GM23338 (cell line): Measurements from ENCODE around the gene KRT79.

Experiments used
- CREB1 ChIP-seq: fragments of 250-450 bp; sonication (Bioruptor Pico); IDR thresholded peaks from 2 replicates; pipeline ENCODE4 v1.5.0; 2020; ENCODE audit warnings: low read depth, mild to moderate bottlenecking, moderate library complexity
- CTCF ChIP-seq, 2 experiments: fragments of 200-600 bp in 1 of 2; sonication (generic) in 1 of 2; conservative IDR thresholded peaks; 2 replicates each; pipeline versions ENCODE4 v1.5.1 to v1.6.1; 2016 to 2017; ENCODE audit warnings: antibody characterized with exemption in 2 of 2, low read depth in 2 of 2, mild to moderate bottlenecking in 2 of 2, moderate library complexity in 1 of 2
- ETS1 ChIP-seq: IDR thresholded peaks from 2 replicates; pipeline ENCODE4 v1.6.1; 2016; ENCODE audit warnings: antibody characterized with exemption
- EZH2 ChIP-seq: fragments of 200-600 bp; sonication (generic); IDR thresholded peaks from one replicate; pipeline ENCODE4 v1.8.0; 2017; ENCODE audit warnings: antibody characterized with exemption, mild to moderate bottlenecking, low read depth; ENCODE audit not compliant: unreplicated experiment
- EZH2phosphoT487 ChIP-seq: fragments of 200-600 bp; sonication (generic); IDR thresholded peaks from one replicate; pipeline ENCODE4 v1.8.1; 2018; ENCODE audit warnings: antibody characterized with exemption; ENCODE audit not compliant: unreplicated experiment
- JUNB ChIP-seq: IDR thresholded peaks from one replicate; pipeline ENCODE4 v1.6.1; 2016; ENCODE audit warnings: antibody characterized with exemption; ENCODE audit not compliant: unreplicated experiment
- NANOG ChIP-seq: IDR thresholded peaks from 2 replicates; pipeline ENCODE4 v1.6.1; 2016; ENCODE audit warnings: antibody characterized with exemption, borderline replicate concordance
- POLR2AphosphoS5 ChIP-seq: IDR thresholded peaks from 2 replicates; pipeline ENCODE4 v1.6.1; 2016; ENCODE audit warnings: antibody characterized with exemption, low read depth
- REST ChIP-seq: IDR thresholded peaks from one replicate; pipeline ENCODE4 v1.6.1; 2018; ENCODE audit warnings: antibody characterized with exemption; ENCODE audit not compliant: unreplicated experiment
- STAT1 ChIP-seq: IDR thresholded peaks from one replicate; pipeline ENCODE4 v1.6.1; 2016; ENCODE audit warnings: antibody characterized with exemption; ENCODE audit not compliant: unreplicated experiment
- ZNF331 ChIP-seq: fragments of 250-450 bp; sonication (Bioruptor Pico); IDR thresholded peaks from 2 replicates; pipeline ENCODE4 v1.5.0; 2020; ENCODE audit warnings: low read depth, mild to moderate bottlenecking, moderate library complexity
- ZNF462 ChIP-seq: fragments of 250-450 bp; sonication (Bioruptor Pico); IDR thresholded peaks from 2 replicates; pipeline ENCODE4 v1.5.0; 2020; ENCODE audit warnings: mild to moderate bottlenecking, moderate library complexity

GRCh38 chr12:52824741-52825410, 9.2 kb downstream of the KRT79 start:
- TF ChIP-seq CTCF (conservative IDR thresholded peaks at IDR 0.05; ENCODE audit: low read depth in 2 of 2) (no peak), REST (no peak), EZH2phosphoT487 (no peak), CREB1 (CRISPR knock-in tag) (no peak), POLR2AphosphoS5 (no peak), EZH2 (no peak), NANOG (no peak), JUNB (no peak), ETS1 (no peak), ZNF331 (CRISPR knock-in tag) (no peak), STAT1 (no peak), ZNF462 (CRISPR knock-in tag) (no peak)
